Measurements from ENCODE around the gene TSPAN31.

GRCh38 chr12:57783466-57783801 lies 38.6 kb downstream of the TSPAN31 start:
- TF ChIP-seq SUZ12 (IDR thresholded peaks at IDR 0.05) = no peak
- no peak for TF ChIP-seq NFRKB (IDR thresholded peaks at IDR 0.05)
- TF ChIP-seq ARNT (IDR thresholded peaks at IDR 0.05) = no peak
- no peak for TF ChIP-seq ELF4 (IDR thresholded peaks at IDR 0.05)
- no peak for TF ChIP-seq FOXA1 (IDR thresholded peaks at IDR 0.05)
- TF ChIP-seq SP1 (IDR thresholded peaks at IDR 0.05) = no peak
- TF ChIP-seq LEF1 (IDR thresholded peaks at IDR 0.05; ENCODE audit: borderline replicate concordance) = no peak
- TF ChIP-seq CTBP1 (IDR thresholded peaks at IDR 0.05; ENCODE audit: borderline replicate concordance) = no peak
- no peak for TF ChIP-seq ZNF384 (IDR thresholded peaks at IDR 0.05)
